K562 (cell line): ENCODE measurements around the gene SGPP1. TPM values are rescaled to one million over a fixed set of nuclear protein-coding genes. Genes with fewer than 3 reads are reported as not detected.

Experiments
- FOXP1 ChIP-seq: sonication (generic); formaldehyde crosslinking; IDR thresholded peaks from 2 replicates; pipeline ENCODE4 v1.8.0; 2022; ENCODE audit warnings: mild to moderate bottlenecking, missing genetic modification reagents
- HDAC1 ChIP-seq, 2 experiments: fragments of 450-650 bp; IDR thresholded peaks; 2 replicates each; pipeline ENCODE4 v1.6.1; 2016 to 2017; ENCODE audit warnings: inconsistent platforms in 1 of 2, mild to moderate bottlenecking in 1 of 2, moderate library complexity in 1 of 2
- HDAC3 ChIP-seq: fragments of 450-650 bp; IDR thresholded peaks from 2 replicates; pipeline ENCODE4 v1.6.1; 2018; ENCODE audit warnings: borderline replicate concordance, mild to moderate bottlenecking, moderate library complexity; ENCODE audit not compliant: partially characterized antibody
- MGA ChIP-seq: fragments of 450-650 bp; IDR thresholded peaks from 2 replicates; pipeline ENCODE4 v1.6.1; 2016; ENCODE audit warnings: mild to moderate bottlenecking, moderate library complexity
- NR4A1 ChIP-seq, 2 experiments: fragments of 250-450 bp in 1 of 2; fragments of 450-650 bp in 1 of 2; sonication (Bioruptor Pico) in 1 of 2; IDR thresholded peaks; 2 replicates each; pipeline versions ENCODE4 v1.4.0 to v1.6.1; 2016 to 2020; ENCODE audit warnings: mild to moderate bottlenecking in 2 of 2, missing compliant biosample characterization in 1 of 2, missing genetic modification characterization in 1 of 2, moderate library complexity in 1 of 2
- NRF1 ChIP-seq, 2 experiments: fragments of 450-650 bp; IDR thresholded peaks in 1 of 2; conservative IDR thresholded peaks in 1 of 2; 2 replicates each; pipeline ENCODE4 v1.6.1; 2014; ENCODE audit warnings: mild to moderate bottlenecking in 2 of 2
- RAD51 ChIP-seq: fragments of 450-650 bp; IDR thresholded peaks from 2 replicates; pipeline ENCODE4 v1.7.1; 2016; ENCODE audit warnings: low read depth, mild to moderate bottlenecking, borderline replicate concordance
- RB1 ChIP-seq: fragments of 450-650 bp; IDR thresholded peaks from 2 replicates; pipeline ENCODE4 v1.6.1; 2017; ENCODE audit warnings: low read depth, mild to moderate bottlenecking
- ZBED1 ChIP-seq: IDR thresholded peaks from 2 replicates; pipeline ENCODE4 v1.6.1; 2014
- ZNF436 ChIP-seq: fragments of 250-450, 450-650 bp; sonication (Bioruptor Pico); formaldehyde crosslinking; IDR thresholded peaks from 2 replicates; pipeline ENCODE4 v1.7.0; 2020; ENCODE audit warnings: mild to moderate bottlenecking
- ZNF785 ChIP-seq: fragments of 250-450 bp; sonication (Bioruptor Pico); IDR thresholded peaks from 2 replicates; pipeline ENCODE4 v1.4.0; 2020; ENCODE audit warnings: mild to moderate bottlenecking
- polyA plus RNA-seq, 8 experiments: library from polyadenylated mRNA; depleted of rRNA in 4 of 8; stranded (reverse) in 5 of 8; unstranded in 3 of 8; fragments of >200 nt; fragmentation: Nextera tagmentation in 2 of 8; fragmentation: Illumina TruSeq in 1 of 8; extraction: Ambion mirVana in 2 of 8; extraction: Trizol in 1 of 8; gene quantifications; 2 replicates each; pipeline versions ENCODE4 v1.2.1 to v1.2.3, GENCODE V29; 2011 to 2014; ENCODE audit warnings: inconsistent platforms in 1 of 8, missing spikeins in 1 of 8
- total RNA-seq, 7 experiments: library from RNA; depleted of rRNA in 6 of 7; stranded (reverse); fragments of >200 nt in 6 of 7; fragmentation: Illumina TruSeq in 2 of 7; extraction: Trizol in 2 of 7; gene quantifications; 2 replicates each; pipeline versions ENCODE4 v1.2.1 to v1.2.3, GENCODE V29; 2011 to 2021; ENCODE audit warnings: low replicate concordance in 1 of 7
- TF ChIP-seq, protein P1 (sequence below): fragments of 450-650 bp; IDR thresholded peaks from 2 replicates; pipeline ENCODE4 v1.6.1; 2018; ENCODE audit not compliant: partially characterized antibody

The SGPP1 gene
- total and polyA plus RNA-seq, 9 of the 15 experiments (the other 6 are each of a cell fraction or from before 2014, with no cell fraction given), result 2.2 to 7.3 (median 5.6) TPM

DNA sequence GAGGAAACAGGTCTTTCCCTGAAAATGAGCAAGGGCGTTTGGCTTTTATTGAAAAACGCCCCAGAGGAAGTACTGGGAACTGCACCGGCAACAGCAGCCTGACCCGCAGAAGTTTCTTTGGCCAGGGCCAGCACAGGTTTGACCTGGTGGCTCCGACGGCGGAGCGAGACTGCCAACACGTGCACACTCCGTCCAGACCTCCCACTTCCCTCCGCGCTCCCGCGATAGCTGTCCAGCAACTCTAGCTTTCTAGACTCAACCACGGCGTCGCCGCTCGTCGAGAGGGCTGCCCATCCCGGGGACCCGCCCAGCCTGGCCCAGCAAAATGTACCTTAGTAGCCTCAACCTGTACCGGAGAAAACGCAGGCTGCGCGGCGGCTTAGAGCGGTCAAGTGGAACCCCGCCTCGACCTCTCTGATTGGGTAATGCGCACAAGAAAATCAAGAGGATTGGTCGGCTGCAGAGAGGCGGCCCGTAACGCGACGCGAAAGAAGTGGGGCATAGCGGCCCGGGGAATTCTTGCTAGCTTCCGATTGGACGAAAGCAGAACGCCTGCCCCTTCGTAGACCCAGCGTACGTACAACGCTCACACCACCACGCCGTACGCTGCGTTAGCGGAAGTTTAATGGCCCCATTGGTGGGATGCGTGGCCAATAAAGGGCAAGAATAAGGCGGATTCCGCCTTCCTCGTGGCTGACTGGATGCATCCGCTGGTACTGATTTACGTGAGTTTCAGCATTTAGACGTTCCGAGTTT lies 86.2 kb downstream of the SGPP1 start, which contains the start of gene WDR89 (continued):
- peak; percentile 79 to 82 for TF ChIP-seq NRF1 (conservative IDR thresholded peaks at IDR 0.05 in 1 of 2, IDR thresholded peaks at IDR 0.05 in 1 of 2)
- peak; percentile 43; the same call in 1 of the 2 replicates for TF ChIP-seq RB1
- TF ChIP-seq ZBED1, result 0 out of 2 replicates have a peak, but pooled peaks have one; percentile 63
- TF ChIP-seq, protein P1, sequence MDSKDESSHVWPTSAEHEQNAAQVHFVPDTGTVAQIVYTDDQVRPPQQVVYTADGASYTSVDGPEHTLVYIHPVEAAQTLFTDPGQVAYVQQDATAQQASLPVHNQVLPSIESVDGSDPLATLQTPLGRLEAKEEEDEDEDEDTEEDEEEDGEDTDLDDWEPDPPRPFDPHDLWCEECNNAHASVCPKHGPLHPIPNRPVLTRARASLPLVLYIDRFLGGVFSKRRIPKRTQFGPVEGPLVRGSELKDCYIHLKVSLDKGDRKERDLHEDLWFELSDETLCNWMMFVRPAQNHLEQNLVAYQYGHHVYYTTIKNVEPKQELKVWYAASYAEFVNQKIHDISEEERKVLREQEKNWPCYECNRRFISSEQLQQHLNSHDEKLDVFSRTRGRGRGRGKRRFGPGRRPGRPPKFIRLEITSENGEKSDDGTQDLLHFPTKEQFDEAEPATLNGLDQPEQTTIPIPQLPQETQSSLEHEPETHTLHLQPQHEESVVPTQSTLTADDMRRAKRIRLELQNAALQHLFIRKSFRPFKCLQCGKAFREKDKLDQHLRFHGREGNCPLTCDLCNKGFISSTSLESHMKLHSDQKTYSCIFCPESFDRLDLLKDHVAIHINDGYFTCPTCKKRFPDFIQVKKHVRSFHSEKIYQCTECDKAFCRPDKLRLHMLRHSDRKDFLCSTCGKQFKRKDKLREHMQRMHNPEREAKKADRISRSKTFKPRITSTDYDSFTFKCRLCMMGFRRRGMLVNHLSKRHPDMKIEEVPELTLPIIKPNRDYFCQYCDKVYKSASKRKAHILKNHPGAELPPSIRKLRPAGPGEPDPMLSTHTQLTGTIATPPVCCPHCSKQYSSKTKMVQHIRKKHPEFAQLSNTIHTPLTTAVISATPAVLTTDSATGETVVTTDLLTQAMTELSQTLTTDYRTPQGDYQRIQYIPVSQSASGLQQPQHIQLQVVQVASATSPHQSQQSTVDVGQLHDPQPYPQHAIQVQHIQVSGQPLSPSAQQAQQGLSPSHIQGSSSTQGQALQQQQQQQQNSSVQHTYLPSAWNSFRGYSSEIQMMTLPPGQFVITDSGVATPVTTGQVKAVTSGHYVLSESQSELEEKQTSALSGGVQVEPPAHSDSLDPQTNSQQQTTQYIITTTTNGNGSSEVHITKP, result peak; percentile 37
- peak; percentile 92 for TF ChIP-seq HDAC3
- TF ChIP-seq NR4A1 (CRISPR knock-in tag; IDR thresholded peaks at IDR 0.05), result no peak
- TF ChIP-seq NR4A1 (tag; IDR thresholded peaks at IDR 0.05), result no peak
- TF ChIP-seq FOXP1 (CRISPR knock-in tag), result peak; percentile 69; the same call in 1 of the 2 replicates
- TF ChIP-seq ZNF436 (CRISPR knock-in tag), result no peak
- no peak for TF ChIP-seq ZNF785
- TF ChIP-seq MGA, result peak; percentile 98
- no peak; the same call in 1 of the 2 replicates for TF ChIP-seq RAD51
- peak in 1 of 2 experiments; percentile 84; a peak in 2 of 4 replicates for TF ChIP-seq HDAC1 (IDR thresholded peaks at IDR 0.05)
